ENCODE measurements around the gene C3orf70. TPM values are rescaled to one million over a fixed set of nuclear protein-coding genes. Genes with fewer than 3 reads are reported as not detected.

Gene C3orf70
- total RNA-seq, 1 donor: not detected

DNA sequence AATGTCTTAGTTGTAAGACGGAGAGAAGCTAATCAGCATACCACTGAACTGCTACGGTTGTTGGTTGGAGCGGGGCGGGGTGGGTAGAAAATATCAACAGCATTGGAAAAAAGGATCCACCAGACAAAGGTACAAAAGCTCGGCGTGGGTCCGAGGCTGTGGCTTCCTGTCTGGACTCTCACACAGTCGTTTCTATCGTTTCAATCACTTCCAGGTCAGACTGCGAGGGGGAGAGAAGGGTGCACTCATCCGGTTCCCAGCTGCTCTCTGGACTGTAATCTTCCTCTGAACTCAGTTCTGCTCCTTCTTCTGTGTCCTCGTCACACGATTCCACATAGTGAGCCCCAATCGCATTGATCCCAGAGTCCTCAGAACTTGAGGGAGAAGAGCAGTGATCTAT lies 70.0 kb downstream of the C3orf70 start:
- no peaks in the 10 kb centered on the region for H3K9me3 ChIP-seq (ENCODE audit: low read depth, low read length)
- no peaks in the 10 kb centered on the region for H3K27me3 ChIP-seq (ENCODE audit: insufficient read depth, low read length)
- H3K4me1 ChIP-seq (ENCODE audit: insufficient read depth, low read length): no peaks in the 10 kb centered on the region
- H3K4me3 ChIP-seq (ENCODE audit: low read length): no peak overlapping the region

DNA sequence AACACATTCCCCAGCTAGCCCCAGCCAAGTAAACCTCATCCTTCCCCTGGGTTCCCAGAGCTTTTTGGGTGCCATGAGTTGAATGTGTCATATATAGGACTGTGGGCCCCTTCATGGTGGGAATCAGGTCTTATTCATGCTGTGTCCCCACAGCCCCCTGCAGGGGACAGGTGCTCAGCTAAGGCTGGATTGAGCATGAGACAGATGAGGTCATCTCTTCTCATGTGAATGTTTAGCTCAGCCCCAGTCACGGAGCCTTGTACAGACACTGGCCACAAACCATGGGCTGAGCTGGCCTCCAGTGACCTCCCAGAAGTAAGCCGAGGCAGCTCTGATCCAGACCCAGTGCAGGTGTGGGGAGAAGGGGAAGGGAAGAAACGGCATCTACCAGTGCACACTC lies 70.7 kb downstream of the C3orf70 start:
- no peaks in the 10 kb centered on the region for H3K9me3 ChIP-seq (ENCODE audit: low read depth, low read length)
- H3K4me1 ChIP-seq (ENCODE audit: insufficient read depth, low read length): no peaks in the 10 kb centered on the region
- H3K4me3 ChIP-seq (ENCODE audit: low read length): no peak overlapping the region
- no peaks in the 10 kb centered on the region for H3K27me3 ChIP-seq (ENCODE audit: insufficient read depth, low read length)

DNA sequence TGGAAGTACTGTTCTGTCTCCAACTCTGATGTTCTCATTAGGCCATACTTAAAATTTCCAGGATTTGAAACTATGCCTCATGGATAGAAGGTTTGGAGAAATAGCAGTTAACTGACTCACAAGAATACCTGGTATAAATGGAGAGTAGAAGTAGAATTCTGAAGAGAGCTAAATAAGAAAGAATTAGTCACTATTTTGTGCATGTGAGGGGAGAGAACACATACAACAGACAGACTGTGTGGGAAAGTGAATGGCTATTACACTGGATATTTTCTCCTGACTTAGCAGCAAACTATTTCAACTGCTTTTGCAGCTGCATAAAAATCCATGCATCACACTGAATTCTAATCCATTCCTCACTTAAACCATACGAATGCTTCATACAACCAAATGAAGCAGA lies 71.3 kb downstream of the C3orf70 start:
- Histone ChIP-seq H3K9me3 (ENCODE audit: low read depth, low read length) (no peaks in the 10 kb centered on the region), H3K4me3 (ENCODE audit: low read length) (no peak overlapping the region), H3K27me3 (ENCODE audit: insufficient read depth, low read length) (no peaks in the 10 kb centered on the region), H3K4me1 (ENCODE audit: insufficient read depth, low read length) (no peaks in the 10 kb centered on the region)

DNA sequence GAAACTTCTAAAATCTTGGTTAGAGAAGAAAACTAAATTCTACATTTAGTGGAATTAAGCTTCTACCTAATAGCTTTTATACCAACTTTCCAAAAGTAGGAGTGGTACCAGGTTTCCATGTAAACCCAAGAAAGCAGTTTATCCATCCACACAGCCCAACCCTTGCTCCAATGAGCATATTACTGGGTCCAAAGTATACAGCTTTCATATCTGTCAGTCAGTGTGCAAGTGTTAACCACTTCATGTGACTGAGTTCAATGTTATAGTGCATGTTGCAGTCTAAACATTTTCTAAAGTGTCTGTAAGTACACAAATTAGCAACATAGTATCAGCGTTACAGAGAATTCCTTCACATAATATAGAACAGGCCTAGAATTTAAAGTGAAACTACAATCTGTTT lies 73.2 kb downstream of the C3orf70 start:
- H3K27me3 ChIP-seq (ENCODE audit: insufficient read depth, low read length): no peaks in the 10 kb centered on the region
- no peaks in the 10 kb centered on the region for H3K9me3 ChIP-seq (ENCODE audit: low read depth, low read length)
- no peaks in the 10 kb centered on the region for H3K4me1 ChIP-seq (ENCODE audit: insufficient read depth, low read length)
- H3K4me3 ChIP-seq (ENCODE audit: low read length): no peak overlapping the region

DNA sequence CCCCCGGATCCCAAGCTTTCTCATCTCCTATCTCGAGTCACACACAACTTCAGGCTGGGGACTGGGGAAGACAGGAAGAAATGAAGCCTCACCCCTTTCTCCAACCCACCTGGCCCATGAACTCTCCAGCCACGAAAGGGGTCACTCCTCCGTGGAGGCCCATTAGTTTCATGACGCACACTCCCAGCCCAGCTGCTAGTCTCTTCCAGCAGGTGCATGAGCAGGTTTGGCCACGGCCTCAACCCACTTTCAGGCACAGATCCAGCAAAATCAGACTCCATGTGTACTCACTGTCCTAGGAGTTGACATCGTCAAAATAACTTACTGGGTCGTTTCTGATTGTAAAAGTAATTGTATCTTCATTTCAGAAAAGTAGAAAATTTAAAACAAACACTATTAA lies 76.6 kb downstream of the C3orf70 start:
- no peaks in the 10 kb centered on the region for H3K4me1 ChIP-seq (ENCODE audit: insufficient read depth, low read length)
- H3K4me3 ChIP-seq (ENCODE audit: low read length): no peak overlapping the region
- H3K27me3 ChIP-seq (ENCODE audit: insufficient read depth, low read length): no peaks in the 10 kb centered on the region
- H3K9me3 ChIP-seq (ENCODE audit: low read depth, low read length): no peaks in the 10 kb centered on the region

DNA sequence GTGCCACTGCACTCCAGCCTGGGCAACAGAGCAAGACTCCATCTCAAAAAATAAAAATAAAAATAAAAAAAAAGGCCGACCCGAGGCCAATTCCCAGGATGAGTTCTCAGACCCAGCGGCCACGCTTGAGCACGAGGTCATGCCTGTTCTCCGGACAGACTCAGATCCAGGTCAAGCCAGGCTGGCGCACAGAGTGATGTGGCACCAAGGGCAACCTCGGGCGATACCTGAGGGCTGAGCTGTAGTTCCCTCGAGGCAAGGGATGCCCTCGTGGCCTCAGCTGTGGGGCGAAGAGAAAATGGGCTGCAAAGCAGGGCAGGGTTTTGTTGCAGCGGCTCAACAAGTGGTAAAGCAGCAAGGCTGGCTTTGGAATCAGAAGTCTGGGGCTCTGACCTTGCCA lies 77.3 kb downstream of the C3orf70 start:
- H3K4me1 ChIP-seq (ENCODE audit: insufficient read depth, low read length): no peaks in the 10 kb centered on the region
- H3K4me3 ChIP-seq (ENCODE audit: low read length): no peak overlapping the region
- no peaks in the 10 kb centered on the region for H3K27me3 ChIP-seq (ENCODE audit: insufficient read depth, low read length)
- no peaks in the 10 kb centered on the region for H3K9me3 ChIP-seq (ENCODE audit: low read depth, low read length)

DNA sequence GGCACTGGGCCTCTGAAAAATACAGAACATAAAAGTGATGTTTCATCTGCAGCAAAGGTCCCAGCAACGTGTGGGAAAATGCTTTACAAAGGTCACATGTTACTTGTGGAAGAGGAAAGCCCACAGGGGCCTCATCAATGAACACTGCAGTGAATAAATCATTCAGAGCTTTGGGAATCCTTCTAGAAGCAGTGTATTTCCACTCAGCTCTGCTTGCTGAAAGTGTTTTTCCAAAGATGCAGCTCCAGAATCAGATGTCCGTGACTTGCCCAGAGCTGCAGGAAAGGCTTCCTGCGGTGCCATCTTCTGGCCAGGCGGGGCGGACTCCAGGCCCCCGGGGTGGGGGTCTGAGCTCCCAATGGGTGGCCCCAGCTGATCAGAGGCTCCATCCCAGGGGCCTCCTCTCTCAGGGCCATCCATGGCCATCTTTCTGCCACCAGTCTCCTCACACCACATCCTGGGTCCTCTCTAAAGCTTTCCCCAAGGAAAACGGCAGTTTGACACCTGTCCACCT lies 81.5 kb downstream of the C3orf70 start:
- no peaks in the 10 kb centered on the region for H3K4me1 ChIP-seq (ENCODE audit: insufficient read depth, low read length)

DNA sequence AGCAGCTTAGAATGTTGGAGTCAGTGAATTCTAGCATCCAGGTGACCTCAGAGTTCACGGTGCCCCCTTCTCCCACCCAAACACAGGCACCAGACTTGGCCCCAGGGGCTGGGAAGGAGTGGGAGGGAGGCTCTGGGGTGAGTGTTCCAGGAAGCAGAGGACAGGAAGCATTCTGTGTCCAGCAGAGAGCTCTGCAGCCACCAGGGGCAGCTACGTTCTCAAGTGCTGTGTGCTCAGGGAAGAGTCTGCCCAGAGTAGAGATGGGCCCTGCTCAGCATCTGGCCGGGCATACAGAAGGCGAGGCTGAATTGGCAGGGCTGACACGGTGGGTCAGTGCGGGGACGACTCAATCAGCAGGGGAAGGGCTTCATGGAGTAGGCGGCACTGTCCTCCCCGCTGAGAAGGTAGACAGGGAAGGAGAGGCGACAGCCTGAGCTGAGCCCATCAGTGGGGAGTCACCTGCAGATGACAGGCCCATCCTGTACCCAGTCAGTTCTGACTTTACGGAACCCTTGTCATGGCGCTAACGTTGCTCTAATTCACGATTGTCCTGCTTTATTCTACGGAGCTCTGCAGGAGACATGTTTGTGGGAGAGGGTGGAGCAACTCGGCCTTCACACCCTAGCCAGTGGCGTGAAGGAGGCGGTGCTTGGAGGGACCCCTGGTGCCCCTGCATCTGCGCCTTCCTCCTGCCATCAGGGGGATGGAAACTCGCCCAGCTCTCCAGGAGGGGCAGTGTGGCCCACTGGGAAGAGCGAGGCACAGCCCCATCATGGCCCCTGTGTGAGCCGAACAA lies 82.2 kb downstream of the C3orf70 start:
- Histone ChIP-seq H3K27me3 (ENCODE audit: insufficient read depth, low read length) (no peaks in the 10 kb centered on the region), H3K4me1 (ENCODE audit: insufficient read depth, low read length) (no peaks in the 10 kb centered on the region), H3K9me3 (ENCODE audit: low read depth, low read length) (no peaks in the 10 kb centered on the region), H3K4me3 (ENCODE audit: low read length) (no peak overlapping the region)

More for the DNA sequence above, 81.5 kb downstream of the C3orf70 start:
- no peaks in the 10 kb centered on the region for H3K9me3 ChIP-seq (ENCODE audit: low read depth, low read length)
- H3K4me3 ChIP-seq (ENCODE audit: low read length): no peak overlapping the region
- H3K27me3 ChIP-seq (ENCODE audit: insufficient read depth, low read length): no peaks in the 10 kb centered on the region

DNA sequence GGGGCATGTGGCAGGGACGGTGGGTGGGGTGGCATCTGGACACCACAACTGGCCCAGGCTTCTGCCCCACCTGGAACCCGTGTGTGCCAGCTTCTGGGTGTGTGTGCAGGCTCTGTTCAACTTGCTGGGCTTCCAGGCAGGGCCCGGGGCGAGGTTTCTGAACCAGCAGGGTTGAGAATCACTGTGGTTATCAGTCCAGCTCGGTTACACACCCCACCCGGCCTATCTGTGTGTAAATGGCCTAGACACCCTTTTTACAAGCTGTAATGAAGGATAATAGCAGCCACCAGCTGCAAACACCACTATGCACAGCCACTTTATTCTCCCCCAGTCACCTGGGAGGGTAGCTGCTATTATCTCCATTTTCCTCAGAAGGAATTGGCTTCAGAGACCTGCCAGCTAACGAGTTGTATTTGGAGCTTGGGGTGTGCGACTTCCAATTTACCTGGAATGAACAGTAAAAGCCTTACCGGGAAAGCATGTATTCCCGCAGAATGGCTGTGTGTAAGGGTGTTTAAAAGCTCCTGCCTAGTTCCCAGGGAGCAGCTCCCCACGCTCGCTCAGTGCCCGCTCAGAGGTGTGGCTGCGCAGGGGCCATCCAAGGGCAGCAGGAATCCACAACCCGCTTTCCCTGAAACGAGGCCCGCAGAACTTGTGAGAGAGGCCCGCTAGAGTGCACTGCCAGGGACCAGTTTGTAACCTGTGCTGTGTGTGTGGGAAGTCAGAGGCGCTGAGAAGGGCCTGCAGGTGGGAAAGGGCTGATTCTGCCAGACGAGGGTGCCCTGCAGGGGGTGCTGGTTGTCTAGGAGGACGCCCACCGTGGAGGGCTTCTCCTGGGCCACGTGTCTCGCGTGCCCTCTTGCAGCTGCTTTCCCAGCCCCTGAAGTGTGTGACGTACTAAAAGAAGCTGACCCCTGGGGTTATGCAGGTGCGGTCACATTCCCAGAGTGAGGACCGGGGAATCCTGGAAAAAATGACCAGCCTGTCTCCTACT lies 83.5 kb downstream of the C3orf70 start:
- Histone ChIP-seq H3K4me3 (ENCODE audit: low read length) (no peak overlapping the region), H3K9me3 (ENCODE audit: low read depth, low read length) (no peaks in the 10 kb centered on the region), H3K27me3 (ENCODE audit: insufficient read depth, low read length) (no peaks in the 10 kb centered on the region), H3K4me1 (ENCODE audit: insufficient read depth, low read length) (no peaks in the 10 kb centered on the region)

DNA sequence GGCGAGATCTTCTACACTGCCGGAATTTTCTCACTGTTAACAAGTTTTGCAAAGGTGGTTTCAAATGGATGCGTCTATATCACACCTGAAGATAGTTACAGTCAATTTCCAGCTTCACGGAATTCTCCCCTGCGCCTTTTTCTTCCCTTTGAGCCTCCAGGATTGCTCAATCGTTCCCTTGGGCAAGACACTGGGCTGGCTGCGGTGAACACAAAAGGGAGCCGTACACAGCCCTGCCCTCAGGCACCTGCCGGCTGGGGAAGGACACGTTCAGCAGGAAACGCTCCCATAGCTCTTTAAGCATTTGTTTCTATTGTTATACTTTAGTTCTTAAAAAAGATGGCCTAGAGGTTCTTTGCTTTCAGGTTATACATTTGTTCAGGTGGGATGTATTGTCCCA lies 85.7 kb downstream of the C3orf70 start:
- H3K4me3 ChIP-seq (ENCODE audit: low read length): no peak overlapping the region

DNA sequence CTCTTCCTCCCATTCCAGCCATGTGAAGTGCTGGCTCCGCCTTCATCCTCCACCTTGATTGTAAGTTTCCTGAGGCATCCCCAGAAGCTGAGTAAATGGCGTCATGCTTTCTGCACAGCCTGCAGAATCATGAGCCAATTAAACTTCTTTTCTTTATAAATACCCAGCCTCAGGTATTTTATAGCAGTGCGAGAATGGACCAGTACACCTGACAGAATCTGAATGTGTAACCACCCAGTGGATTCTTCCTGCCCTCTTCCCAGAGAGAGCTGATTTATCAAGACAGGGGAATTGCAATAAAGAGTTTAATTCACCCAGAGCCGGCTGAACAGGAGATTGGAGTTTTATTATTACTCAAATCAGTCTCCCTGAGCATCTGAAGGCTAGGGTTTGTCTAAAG lies 86.6 kb downstream of the C3orf70 start:
- H3K4me3 ChIP-seq (ENCODE audit: low read length): no peak overlapping the region

More for the DNA sequence above, 85.7 kb downstream of the C3orf70 start:
- Histone ChIP-seq H3K27me3 (ENCODE audit: insufficient read depth, low read length) (no peaks in the 10 kb centered on the region), H3K9me3 (ENCODE audit: low read depth, low read length) (no peaks in the 10 kb centered on the region), H3K4me1 (ENCODE audit: insufficient read depth, low read length) (no peaks in the 10 kb centered on the region)

DNA sequence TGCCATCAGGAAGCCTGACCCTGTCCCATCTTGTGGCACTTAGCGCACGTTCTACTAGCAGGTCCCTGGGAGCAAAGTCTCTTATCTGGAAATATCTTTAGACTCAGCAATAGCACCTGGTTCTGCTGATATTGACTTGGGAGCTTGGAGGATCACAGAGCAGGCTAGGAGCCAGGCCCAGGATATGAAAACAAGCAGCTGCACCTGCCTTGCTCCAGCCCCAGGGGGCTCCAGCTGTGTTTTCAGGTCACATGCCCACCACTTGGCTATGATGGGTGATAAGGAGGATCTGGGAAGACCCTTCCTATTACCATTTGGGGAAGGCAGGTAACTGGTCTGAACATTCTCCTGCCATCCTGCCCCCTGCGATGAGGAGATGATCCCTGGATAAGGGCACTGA lies 87.8 kb downstream of the C3orf70 start:
- no peaks in the 10 kb centered on the region for H3K27me3 ChIP-seq (ENCODE audit: insufficient read depth, low read length)
- H3K9me3 ChIP-seq (ENCODE audit: low read depth, low read length): no peaks in the 10 kb centered on the region
- H3K4me3 ChIP-seq (ENCODE audit: low read length): no peak overlapping the region
- H3K4me1 ChIP-seq (ENCODE audit: insufficient read depth, low read length): no peaks in the 10 kb centered on the region

More for the DNA sequence above, 86.6 kb downstream of the C3orf70 start:
- Histone ChIP-seq H3K9me3 (ENCODE audit: low read depth, low read length) (no peaks in the 10 kb centered on the region), H3K27me3 (ENCODE audit: insufficient read depth, low read length) (no peaks in the 10 kb centered on the region), H3K4me1 (ENCODE audit: insufficient read depth, low read length) (no peaks in the 10 kb centered on the region)

DNA sequence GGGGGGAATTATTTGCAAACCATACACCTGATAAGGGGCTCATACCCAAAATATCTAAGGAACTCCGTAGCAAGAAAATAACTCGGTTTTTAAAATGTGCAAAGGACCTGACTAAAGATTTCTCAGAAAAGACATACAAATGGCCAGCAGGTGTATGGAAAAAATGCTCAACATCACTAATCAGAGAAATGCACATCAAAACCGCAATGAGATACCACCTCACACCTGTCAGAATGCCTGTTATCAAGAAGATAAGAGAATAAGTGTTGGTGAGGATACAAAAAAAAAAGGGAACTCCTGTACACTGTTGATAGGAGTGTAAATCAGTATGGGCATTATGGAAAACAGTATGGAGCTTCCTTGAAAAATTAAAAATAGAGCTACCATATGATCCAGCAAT lies 89.4 kb downstream of the C3orf70 start:
- H3K9me3 ChIP-seq (ENCODE audit: low read depth, low read length): peaks cover under 1% of the 10 kb centered on the region

DNA sequence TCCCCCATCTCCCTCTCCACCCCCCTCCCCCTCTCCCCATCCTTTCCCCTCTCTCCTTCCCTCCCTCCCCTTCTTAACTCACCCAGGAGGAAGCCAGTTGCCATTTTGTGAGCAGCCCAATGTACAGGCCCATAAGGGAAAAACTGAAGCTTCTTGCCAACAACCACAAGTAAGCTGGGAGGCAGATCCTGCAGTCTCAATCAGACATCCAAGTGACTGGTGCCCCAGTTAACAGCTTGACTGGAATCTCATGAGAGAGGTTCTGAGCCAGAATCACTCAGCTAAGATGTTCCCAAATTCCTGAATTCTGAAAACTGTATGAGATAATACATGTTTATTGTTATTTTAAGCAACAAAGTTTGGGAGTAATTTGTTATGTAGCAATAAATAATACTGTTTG lies 90.7 kb downstream of the C3orf70 start:
- H3K4me3 ChIP-seq (ENCODE audit: low read length): no peak overlapping the region
- peaks cover 7% of the 10 kb centered on the region for H3K9me3 ChIP-seq (ENCODE audit: low read depth, low read length)
- no peaks in the 10 kb centered on the region for H3K27me3 ChIP-seq (ENCODE audit: insufficient read depth, low read length)
- H3K4me1 ChIP-seq (ENCODE audit: insufficient read depth, low read length): peaks cover 8% of the 10 kb centered on the region

More for the DNA sequence above, 89.4 kb downstream of the C3orf70 start:
- no peak overlapping the region for H3K4me3 ChIP-seq (ENCODE audit: low read length)
- H3K27me3 ChIP-seq (ENCODE audit: insufficient read depth, low read length): no peaks in the 10 kb centered on the region
- H3K4me1 ChIP-seq (ENCODE audit: insufficient read depth, low read length): peaks cover 7% of the 10 kb centered on the region

DNA sequence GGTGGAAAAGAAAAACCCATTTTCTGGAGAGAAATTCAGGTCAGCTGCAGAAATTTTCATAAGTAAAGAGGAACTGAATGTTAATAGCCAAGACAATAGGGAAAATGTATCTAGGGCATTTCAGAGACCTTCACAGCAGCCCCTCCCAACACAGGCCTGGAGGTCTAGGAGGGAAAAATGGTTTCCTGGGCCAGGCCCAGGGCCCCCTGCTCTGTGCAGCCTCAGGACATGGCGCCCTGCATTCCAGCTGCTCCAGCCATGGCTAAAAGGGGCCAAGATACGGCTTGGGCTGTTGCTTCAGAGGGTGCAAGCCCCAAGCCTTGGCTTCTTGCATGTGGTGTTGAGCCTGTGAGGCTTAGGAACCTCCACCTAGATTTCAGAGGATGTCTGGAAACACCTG lies 92.2 kb downstream of the C3orf70 start:
- H3K27me3 ChIP-seq (ENCODE audit: insufficient read depth, low read length): no peaks in the 10 kb centered on the region
- H3K4me3 ChIP-seq (ENCODE audit: low read length): no peak overlapping the region
- H3K9me3 ChIP-seq (ENCODE audit: low read depth, low read length): peaks cover 7% of the 10 kb centered on the region
- peaks cover 8% of the 10 kb centered on the region for H3K4me1 ChIP-seq (ENCODE audit: insufficient read depth, low read length)

Measured in mononuclear cell (primary cell).